Activated naive CD4-positive, alpha-beta T cell treated with anti-CD3 and anti-CD28 coated beads, Interleukin-2, amount 10 ng/mL, durations not matched to agents 7 days and 5 days (primary cell): ENCODE measurements around the gene IFITM10.

ENCODE experiments used
- CTCF ChIA-PET: fragments of 350-600 bp; sonication (Branson Sonifier 250); formaldehyde crosslinking; loops from one replicate; lab custom pipeline; 2021; ENCODE audit warnings: antibody characterized with exemption; lab: Charles Lee
- DNase-seq: peaks from one replicate; pipeline ENCODE4 v3.0.0-alpha.2; 2020
- H3K27ac Mint-ChIP-seq: one replicate; pipeline ENCODE4 v1.8.0; 2021; ENCODE audit warnings: mild to moderate bottlenecking, moderate library complexity, mixed read lengths
- H3K27me3 Mint-ChIP-seq: one replicate; pipeline ENCODE4 v1.8.0; 2021; ENCODE audit warnings: mild to moderate bottlenecking, mixed read lengths
- H3K36me3 Mint-ChIP-seq: one replicate; pipeline ENCODE4 v1.8.0; 2021; ENCODE audit warnings: mixed read lengths
- H3K4me1 Mint-ChIP-seq: one replicate; pipeline ENCODE4 v1.8.0; 2021; ENCODE audit warnings: mixed read lengths
- H3K4me3 Mint-ChIP-seq: one replicate; pipeline ENCODE4 v1.8.0; 2021; ENCODE audit warnings: mild to moderate bottlenecking, moderate library complexity, mixed read lengths
- H3K9me3 Mint-ChIP-seq: one replicate; pipeline ENCODE4 v1.8.0; 2021; ENCODE audit warnings: mixed read lengths

Gene IFITM10

DNA sequence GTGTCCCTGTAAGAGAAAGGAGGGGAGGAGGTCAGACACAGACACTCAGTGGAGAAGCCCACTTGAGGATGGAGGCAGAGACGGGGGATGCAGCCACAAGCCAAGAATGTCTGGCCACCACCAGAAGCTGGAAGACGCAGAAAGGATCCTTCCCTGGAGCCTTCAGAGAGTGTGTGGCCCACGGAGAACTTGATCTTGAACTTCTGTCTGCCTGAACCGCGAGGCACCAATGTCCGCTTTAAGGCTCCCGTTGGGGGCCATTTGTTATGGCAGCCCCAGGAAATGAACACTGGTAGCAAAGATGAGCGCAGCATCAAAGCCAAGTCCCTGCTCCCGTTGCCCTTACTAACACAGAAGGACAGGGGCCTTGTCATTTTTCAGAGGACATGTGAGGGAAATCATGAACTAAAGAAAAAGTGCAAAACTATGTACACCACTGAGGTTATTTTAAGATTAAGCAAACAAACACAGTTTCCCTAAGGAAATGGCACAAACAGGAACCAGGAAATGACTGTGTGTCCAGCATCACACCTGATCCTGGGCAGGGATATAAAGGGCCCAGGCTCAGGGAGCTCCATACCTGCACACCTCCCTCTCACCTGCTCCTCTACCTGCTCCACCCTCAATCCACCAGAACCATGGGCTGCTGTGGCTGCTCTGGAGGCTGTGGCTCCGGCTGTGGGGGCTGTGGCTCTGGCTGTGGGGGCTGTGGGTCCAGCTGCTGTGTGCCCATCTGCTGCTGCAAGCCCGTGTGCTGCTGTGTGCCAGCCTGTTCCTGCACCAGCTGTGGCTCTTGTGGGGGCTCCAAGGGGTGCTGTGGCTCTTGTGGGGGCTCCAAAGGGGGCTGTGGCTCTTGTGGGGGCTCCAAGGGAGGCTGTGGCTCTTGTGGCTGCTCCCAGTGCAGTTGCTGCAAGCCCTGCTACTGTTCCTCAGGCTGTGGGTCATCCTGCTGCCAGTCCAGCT, 53.5 kb downstream of the IFITM10 start, which contains the start of gene KRTAP5-6:
TSS of gene KRTAP5-6 (plus strand) at position 588 of the 963 bp plus-strand sequence. CDS start at position 639, 51 bp downstream.
- H3K9me3 Mint-ChIP-seq, result peaks cover 8% of the 10 kb centered on the region
- peaks cover 7% of the 10 kb centered on the region for H3K4me1 Mint-ChIP-seq
- DNase-seq, result no peak
- CTCF ChIA-PET, result interaction anchor here (0.8 to 1.0 kb wide), 2 partner anchors 136 to 138 kb away, joined by 3 read pairs; partner anchors contain the start of gene SYT8
- H3K27me3 Mint-ChIP-seq, result peaks cover 60% of the 10 kb centered on the region
- H3K27ac Mint-ChIP-seq, result no peak within 1 kb of the TSS
- no peaks in the 10 kb centered on the region for H3K36me3 Mint-ChIP-seq
- no peak within 1 kb of the TSS for H3K4me3 Mint-ChIP-seq

DNA sequence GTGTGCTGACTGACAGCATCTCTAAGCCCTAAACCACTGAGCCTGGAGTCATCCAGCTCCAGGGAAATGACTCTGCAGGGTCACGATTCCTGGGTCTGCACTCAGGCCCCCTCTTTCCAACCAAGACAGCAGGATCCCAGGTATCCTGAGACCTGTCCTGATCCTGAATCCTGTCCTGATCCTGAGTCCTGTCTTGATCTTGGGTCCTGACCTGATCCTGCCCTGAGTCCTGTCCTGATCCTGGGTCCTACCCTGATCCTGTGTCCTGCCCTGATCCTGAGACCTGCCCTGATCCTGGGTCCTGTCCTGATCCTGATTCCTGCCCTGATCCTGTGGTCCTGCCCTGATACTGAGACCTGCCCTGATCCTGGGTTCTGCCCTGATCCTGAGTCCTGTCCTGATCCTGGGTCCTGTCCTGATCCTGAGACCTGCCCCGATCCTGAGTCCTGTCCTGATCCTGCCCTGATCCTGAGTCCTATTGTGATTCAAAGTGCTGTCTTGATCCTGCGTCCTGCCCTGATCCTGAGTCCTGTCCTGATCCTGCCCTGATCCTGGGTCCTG, 54.8 kb downstream of the IFITM10 start:
- Mint-ChIP-seq H3K36me3 (no peaks in the 10 kb centered on the region), H3K9me3 (no peaks in the 10 kb centered on the region), H3K27me3 (peaks cover 66% of the 10 kb centered on the region), H3K27ac (no peak overlapping the region), H3K4me3 (no peak overlapping the region), H3K4me1 (peaks cover 2% of the 10 kb centered on the region)
- DNase-seq, result no peak
- CTCF ChIA-PET, result interaction anchor here (1.5 to 6.8 kb wide), 5 partner anchors 42 to 256 kb away, joined by 3 to 341 read pairs (median 10); partner anchors contain the start of gene SYT8

DNA sequence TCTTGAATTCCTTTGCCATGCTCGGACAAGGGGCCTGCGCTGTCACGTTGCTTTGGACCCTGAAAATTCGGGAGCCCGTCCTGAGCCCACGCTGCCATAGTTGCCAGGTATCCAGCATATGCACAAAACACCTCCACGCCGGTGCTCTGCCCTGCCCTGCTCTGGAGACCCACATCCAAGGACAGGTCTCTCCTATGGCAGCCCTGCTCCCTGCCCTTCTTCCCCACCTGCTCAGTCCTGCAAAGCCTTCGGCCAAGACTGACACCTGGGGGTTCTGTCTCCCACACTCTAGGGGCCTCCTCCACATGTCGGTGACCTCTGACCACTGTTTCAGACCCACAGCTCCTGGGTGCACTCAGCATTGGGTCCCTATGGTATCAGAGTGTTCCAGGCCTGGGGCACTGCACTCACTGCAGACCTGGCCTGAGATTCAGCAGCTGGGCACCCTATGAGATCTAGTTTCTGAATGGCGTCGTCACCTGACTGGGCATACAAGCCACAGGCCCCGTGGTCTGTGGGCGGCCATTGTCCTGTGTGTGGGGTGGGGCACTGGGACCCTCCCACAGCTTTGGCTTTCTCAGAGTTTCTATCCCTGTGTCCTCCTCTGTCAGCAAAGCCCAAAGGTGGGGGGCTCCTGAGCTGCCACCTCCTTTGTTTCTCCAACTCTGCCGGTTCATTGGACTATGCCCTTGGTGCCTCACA, 55.4 kb downstream of the IFITM10 start:
- Mint-ChIP-seq H3K9me3 (no peaks in the 10 kb centered on the region), H3K4me1 (peaks cover 2% of the 10 kb centered on the region), H3K36me3 (no peaks in the 10 kb centered on the region), H3K4me3 (no peak overlapping the region), H3K27me3 (peaks cover 69% of the 10 kb centered on the region), H3K27ac (no peak overlapping the region)
- DNase-seq, result no peak
- CTCF ChIA-PET, result interaction anchor here (0.7 to 6.8 kb wide), 19 partner anchors 8 to 456 kb away, joined by 3 to 341 read pairs (median 6); partner anchors contain the start of gene SYT8

DNA sequence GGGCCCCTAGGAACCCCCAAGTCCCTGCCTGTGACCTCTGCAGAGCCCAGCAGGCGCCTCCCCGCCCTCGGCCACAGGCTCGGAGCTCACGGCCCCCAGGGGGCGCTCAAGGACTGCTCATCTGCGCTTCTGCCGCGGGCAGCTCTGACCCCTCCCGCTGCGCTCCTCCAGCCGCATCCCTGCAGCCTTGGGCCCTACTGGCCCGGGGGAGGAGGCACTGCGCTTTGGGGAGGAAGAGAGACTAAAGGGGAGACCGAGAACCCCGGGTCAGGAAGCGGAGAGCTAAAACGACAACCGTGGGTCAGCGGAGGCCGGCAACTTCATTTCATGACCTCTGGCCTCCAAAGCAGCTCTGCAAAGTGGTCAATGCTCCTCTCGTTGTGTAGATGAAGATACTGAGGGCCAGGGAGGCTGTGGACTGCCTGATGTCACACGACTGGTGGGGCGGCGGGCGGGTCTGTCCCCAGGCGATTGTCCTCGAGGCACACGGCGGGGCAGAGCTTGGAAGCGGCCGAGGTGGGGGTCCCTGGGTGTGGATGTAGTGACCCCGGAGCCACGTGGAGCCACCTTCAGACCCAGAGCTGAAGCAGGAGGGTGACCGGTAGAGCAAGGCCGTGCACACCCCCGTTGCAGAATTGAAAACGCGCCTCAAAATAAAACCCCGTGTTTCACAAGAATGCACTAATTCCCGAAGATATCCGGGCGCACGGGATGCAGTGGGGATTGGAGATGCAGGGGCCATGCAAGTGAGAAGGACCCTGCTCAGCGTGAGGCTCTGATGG, 56.1 kb downstream of the IFITM10 start:
- Mint-ChIP-seq H3K4me1 (peaks cover 2% of the 10 kb centered on the region), H3K27ac (no peak overlapping the region), H3K9me3 (no peaks in the 10 kb centered on the region), H3K36me3 (no peaks in the 10 kb centered on the region), H3K27me3 (peaks cover 72% of the 10 kb centered on the region), H3K4me3 (no peak overlapping the region)
- CTCF ChIA-PET, result interaction anchor here (0.7 to 6.8 kb wide), 43 partner anchors 9 to 462 kb away, joined by 3 to 341 read pairs (median 4); partner anchors contain the start of gene SYT8
- peak; percentile 83 for DNase-seq

DNA sequence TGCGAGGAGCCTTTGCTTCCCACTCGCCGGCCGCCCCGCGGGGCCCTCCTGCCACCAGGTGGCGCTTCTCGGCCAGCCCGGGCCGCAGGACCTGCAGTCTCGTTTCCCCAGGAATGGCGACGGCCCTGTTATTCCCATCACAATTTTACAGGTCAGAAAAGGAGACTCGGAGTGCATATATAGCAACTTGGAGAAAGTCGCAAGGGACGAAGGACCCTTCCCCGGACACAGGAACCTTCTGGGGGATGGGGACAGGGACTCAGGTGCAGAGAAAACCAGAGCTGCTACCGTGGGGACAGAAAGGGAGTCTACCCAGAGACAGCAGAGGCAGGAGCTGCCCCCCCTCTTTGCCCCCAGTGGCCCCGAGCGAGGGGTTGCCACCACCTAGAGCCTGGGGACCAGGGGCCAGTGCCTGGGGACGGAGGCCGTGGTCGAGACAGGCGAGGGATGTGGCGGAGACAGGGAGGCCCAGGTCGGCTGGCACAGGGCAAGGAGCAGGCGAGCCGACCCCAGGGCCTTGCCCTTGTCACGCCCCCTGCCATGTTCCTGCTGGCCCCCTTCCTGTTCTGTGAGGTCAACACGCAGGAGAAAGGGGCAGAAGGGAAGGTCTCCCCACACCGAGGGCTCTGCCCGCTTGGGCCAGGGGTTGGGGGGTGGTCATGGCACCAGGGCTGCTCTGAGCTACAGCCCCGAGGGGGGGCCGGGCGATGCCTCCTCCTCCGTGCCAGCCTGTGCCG, 56.9 kb downstream of the IFITM10 start:
- Mint-ChIP-seq H3K4me1 (peaks cover 2% of the 10 kb centered on the region), H3K27ac (no peak overlapping the region), H3K9me3 (no peaks in the 10 kb centered on the region), H3K4me3 (no peak overlapping the region), H3K36me3 (no peaks in the 10 kb centered on the region), H3K27me3 (peaks cover 79% of the 10 kb centered on the region)
- DNase-seq, result peak; percentile 74
- CTCF ChIA-PET, result interaction anchor here (0.7 to 6.8 kb wide), 39 partner anchors 12 to 462 kb away, joined by 3 to 341 read pairs (median 4); partner anchors contain the start of gene SYT8

DNA sequence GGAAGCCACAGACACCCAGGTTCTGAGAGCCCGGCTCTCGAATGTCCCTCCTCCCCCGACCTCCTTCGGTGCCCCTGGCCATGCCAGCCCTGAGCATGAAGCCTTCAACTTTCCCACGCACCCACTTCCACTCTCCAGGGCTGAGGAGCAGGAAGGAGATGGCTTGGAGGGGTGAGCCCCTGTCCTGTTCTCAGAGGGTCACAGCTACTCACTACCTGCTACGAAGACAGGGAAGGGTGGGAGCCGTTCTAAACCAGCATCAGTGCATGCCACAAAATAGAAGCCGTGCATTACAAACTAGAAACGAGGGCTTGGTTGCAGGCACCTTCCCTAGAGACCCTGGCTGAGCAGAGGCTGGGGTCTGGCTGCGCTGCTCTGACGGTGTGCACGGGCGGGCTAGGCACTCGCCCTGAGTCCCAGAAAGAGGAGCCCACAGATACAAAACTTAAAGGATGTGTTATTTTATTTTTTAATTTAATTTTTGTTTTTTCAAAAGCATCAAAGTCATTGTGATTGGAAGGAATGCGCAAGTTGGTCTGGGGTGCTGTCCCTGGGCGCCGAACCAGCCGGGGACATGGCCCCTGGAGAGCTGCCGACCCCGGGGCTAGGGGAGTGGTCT, 57.6 kb downstream of the IFITM10 start:
- Mint-ChIP-seq H3K4me1 (peaks cover 2% of the 10 kb centered on the region), H3K9me3 (no peaks in the 10 kb centered on the region), H3K27ac (no peak overlapping the region), H3K4me3 (no peak overlapping the region), H3K36me3 (no peaks in the 10 kb centered on the region), H3K27me3 (peaks cover 81% of the 10 kb centered on the region)
- DNase-seq, result no peak
- CTCF ChIA-PET, result interaction anchor here (0.9 to 6.8 kb wide), 23 partner anchors 8 to 463 kb away, joined by 3 to 341 read pairs (median 5); partner anchors contain the start of gene SYT8

DNA sequence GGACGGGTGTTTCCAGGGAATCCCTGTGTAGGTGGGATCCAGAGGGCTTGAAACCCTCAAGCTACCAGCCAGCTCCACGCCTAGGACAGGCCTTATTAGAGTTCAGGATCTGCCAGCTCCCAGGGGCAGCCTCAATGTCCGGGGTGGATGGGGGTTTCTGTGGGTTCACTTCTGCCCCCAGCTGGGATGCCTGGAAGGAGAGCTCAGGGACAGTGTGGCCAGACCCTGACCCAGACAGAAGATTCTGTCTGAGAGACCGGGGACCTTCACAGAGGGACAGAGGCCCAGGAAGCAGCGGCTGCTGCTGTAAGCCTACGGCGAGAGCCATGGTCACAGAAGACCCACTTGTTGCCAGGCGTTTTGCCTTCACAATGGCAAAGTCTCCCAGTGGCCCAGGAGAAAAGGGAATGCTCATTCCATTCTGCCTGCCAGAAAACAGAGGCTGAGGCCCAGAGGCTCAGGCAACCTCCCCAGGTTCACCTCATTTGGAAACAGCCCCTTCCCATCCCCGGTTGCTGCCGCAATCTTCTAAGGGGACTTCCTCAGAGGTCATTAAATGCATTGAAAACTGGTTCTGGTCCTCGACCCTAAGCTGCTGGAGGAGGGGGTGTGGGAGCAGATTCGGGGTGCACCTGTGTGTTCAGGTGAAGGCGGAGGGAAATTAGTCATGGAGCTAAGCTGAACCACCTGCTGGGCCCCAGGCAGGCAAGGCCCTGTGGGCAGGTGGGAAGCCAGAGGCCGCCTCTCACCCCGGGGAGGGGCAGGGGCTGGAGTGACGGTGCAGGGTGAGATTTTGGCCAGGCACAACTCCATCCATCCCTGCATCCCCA, 58.3 kb downstream of the IFITM10 start:
- CTCF ChIA-PET, result interaction anchor here (0.5 to 6.8 kb wide), 12 partner anchors 9 to 460 kb away, joined by 3 to 341 read pairs (median 5); partner anchors contain the start of gene SYT8
- Mint-ChIP-seq H3K9me3 (no peaks in the 10 kb centered on the region), H3K4me3 (no peak overlapping the region), H3K36me3 (no peaks in the 10 kb centered on the region), H3K27ac (no peak overlapping the region), H3K27me3 (peaks cover 77% of the 10 kb centered on the region), H3K4me1 (peaks cover 2% of the 10 kb centered on the region)
- no peak for DNase-seq

DNA sequence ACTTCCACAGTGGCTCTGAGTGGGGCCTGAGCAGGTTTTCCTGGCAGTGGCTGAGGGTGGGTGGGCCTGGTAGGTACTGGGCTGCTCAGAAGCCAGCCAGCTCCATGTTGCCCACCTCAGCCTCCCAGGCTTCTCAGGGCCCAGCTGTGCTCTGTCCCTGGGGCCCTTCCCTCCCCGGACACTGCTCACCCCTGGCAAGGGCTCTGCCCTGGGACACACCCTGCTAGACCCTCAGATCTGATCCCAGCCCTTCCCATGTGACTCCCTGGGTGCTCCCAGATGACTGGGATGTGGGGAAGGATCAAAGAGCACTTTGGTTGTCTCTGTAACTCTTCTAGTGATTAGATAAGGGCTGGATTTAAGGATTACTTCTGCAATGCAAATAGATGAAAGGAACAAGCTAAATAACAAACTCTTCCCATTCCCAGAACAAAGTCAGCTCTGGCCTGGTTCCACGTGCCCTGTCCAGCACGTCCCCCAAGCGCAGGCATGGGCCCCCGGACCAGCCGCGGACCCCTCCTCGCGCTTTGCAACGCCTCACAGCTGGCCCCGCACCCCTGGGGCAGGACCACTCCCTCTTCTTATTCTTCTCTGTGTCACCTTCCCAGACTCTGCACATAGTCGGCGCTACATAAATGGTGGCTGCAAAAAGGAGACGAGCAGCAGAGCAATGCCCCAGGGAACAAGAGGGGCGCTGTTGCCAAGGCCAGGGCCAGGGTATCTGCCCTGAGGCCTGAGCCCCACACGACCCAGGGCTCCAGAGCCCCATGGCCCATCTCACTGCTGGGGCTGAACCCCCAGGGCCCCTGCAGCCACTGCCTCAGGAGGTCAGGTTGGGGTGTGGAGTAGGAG, 59.1 kb downstream of the IFITM10 start:
- H3K4me3 Mint-ChIP-seq, result no peak overlapping the region
- H3K27me3 Mint-ChIP-seq, result peaks cover 71% of the 10 kb centered on the region
- H3K27ac Mint-ChIP-seq, result peak overlapping the region; percentile 64
- H3K36me3 Mint-ChIP-seq, result no peaks in the 10 kb centered on the region
- no peak for DNase-seq
- CTCF ChIA-PET, result interaction anchor here (0.6 to 6.8 kb wide), 7 partner anchors 10 to 461 kb away, joined by 3 to 341 read pairs (median 5); partner anchors contain the start of gene SYT8
- no peaks in the 10 kb centered on the region for H3K9me3 Mint-ChIP-seq
- H3K4me1 Mint-ChIP-seq, result peaks cover 2% of the 10 kb centered on the region

DNA sequence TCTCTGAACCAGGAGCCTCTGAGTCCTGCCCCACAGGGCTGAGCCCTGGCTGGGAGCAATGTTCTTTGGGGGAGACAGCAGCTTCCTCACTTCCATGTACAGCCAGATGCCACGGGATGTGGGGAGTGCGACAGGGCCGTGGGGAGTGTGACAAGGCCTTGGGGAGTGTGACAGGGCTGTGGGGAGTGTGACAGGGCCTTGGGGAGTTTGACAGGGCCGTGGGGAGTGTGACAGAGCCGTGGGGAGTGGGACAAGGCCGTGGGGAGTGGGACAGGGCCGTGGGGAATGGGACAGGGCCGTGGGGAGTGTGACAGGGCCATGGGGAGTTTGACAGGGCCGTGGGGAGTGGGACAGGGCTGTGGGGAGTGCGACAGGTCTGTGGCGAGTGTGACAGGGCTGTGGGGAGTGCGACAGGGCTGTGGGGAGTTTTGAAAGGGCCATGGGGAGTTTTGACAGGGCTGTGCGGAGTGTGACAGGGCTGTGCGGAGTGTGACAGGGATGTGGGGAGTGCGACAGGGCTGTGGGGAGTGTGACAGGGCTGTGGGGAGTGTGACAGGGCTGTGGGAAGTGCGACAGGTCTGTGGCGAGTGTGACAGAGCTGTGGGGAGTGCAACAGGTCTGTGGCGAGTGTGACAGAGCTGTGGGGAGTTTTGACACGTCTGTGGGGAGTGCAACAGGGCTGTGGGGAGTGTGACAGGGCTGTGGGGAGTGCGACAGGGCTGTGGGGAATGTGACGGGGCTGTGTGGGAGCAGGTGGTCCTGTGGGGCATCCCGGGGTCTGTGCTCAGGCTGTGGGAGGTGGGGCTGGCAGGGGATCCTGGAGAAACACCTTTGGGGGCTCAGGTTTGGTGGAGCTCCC, 60.0 kb downstream of the IFITM10 start:
- no peaks in the 10 kb centered on the region for H3K9me3 Mint-ChIP-seq
- H3K4me3 Mint-ChIP-seq, result no peak overlapping the region
- no peaks in the 10 kb centered on the region for H3K36me3 Mint-ChIP-seq
- no peak overlapping the region for H3K27ac Mint-ChIP-seq
- H3K27me3 Mint-ChIP-seq, result peaks cover 66% of the 10 kb centered on the region
- peaks cover 2% of the 10 kb centered on the region for H3K4me1 Mint-ChIP-seq
- DNase-seq, result no peak
- CTCF ChIA-PET, result interaction anchor here (1.3 to 6.8 kb wide), 5 partner anchors 12 to 462 kb away, joined by 4 to 341 read pairs (median 6); partner anchors contain the start of gene SYT8
